PC-9 (cell line): Measurements from ENCODE around the gene DPY30.

Experiments used
- CTCF ChIP-seq: fragments of 200-600 bp; sonication (generic); conservative IDR thresholded peaks from 2 replicates; pipeline ENCODE4 v1.6.1; 2017; ENCODE audit warnings: mixed run types, antibody characterized with exemption, mild to moderate bottlenecking, moderate library complexity
- EZH2 ChIP-seq: fragments of 200-600 bp; sonication (generic); IDR thresholded peaks from 2 replicates; pipeline ENCODE4 v1.8.0; 2017; ENCODE audit warnings: antibody characterized with exemption, low read depth

DNA sequence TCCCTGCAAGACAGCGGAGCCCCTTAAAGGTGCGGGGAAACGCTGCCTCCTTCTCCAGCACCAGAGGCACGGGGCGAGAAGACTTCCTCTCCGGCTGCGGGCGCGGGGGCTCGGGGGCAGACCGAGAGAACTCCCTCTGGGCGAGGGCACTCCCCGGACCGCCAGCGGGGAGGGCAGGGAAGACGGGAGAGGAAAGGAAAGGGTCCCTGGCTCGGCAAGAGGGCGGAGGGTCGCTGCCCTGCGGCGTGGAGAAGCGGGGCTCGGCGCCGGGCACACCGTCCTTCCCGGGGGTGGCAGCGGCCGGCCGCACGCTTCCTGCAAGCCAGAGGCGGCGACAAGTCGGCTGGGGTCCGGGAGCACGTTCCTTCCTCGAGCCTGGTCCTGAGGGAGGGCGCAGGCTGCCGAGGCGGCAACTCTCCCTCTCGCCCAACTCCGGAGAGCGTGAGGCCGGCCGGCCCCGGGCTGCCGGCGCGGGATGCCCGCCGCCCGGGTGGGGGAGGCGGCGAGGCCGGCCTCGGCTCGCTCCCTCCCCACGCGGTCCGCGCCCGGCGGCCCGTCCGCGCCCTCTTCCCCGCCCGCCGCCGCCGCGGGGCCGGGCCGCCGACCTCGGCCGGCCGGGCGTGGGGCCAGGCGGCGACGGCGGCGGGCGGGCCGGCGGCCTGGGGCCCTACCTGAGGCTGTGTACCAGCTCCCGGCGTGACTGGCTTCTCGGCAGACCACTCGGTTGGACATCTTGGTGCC, 29.9 kb downstream of the DPY30 start:
- TF ChIP-seq CTCF (no peak), EZH2 (no peak)
